IPS-15b (cell line): ENCODE results near the gene KRT36.

Experiments
- H3K27me3 ChIP-seq: one replicate; pipeline ENCODE4 v1.6.1; 2013; ENCODE audit warnings: low read length; ENCODE audit not compliant: control insufficient read depth, insufficient read depth
- H3K36me3 ChIP-seq: one replicate; pipeline ENCODE4 v1.6.1; 2013; ENCODE audit warnings: low read length; ENCODE audit not compliant: control insufficient read depth, insufficient read depth
- H3K4me1 ChIP-seq: one replicate; pipeline ENCODE4 v1.6.1; 2013; ENCODE audit warnings: mild to moderate bottlenecking, low read length; ENCODE audit not compliant: control insufficient read depth, insufficient read depth
- H3K4me3 ChIP-seq: one replicate; pipeline ENCODE4 v1.5.1; 2013; ENCODE audit warnings: low read depth, low read length
- H3K9ac ChIP-seq: one replicate; pipeline ENCODE4 v1.6.1; 2013; ENCODE audit warnings: low read depth, mild to moderate bottlenecking, low read length
- H3K9me3 ChIP-seq: one replicate; pipeline ENCODE4 v1.6.1; 2013; ENCODE audit warnings: mild to moderate bottlenecking, low read length; ENCODE audit not compliant: control insufficient read depth, insufficient read depth

The KRT36 gene

GRCh38 chr17:41489531-41489930, at the start of gene KRT36:
Gene KRT36 (minus strand): TSS chr17:41489910. CDS start chr17:41489864, 46 bp downstream.
- H3K4me1 ChIP-seq: no peaks in the 10 kb centered on the region
- no peaks in the 10 kb centered on the region for H3K9me3 ChIP-seq
- H3K27me3 ChIP-seq: peaks cover 5% of the 10 kb centered on the region
- H3K9ac ChIP-seq: no peak within 1 kb of the TSS
- H3K36me3 ChIP-seq: no peaks in the 10 kb centered on the region
- H3K4me3 ChIP-seq: no peak within 1 kb of the TSS

GRCh38 chr17:41539071-41539492, 49.4 kb upstream of the KRT36 start:
- Histone ChIP-seq H3K4me1 (peaks cover 8% of the 10 kb centered on the region), H3K27me3 (no peaks in the 10 kb centered on the region), H3K4me3 (no peak overlapping the region), H3K36me3 (no peaks in the 10 kb centered on the region), H3K9ac (no peak overlapping the region), H3K9me3 (no peaks in the 10 kb centered on the region)

GRCh38 chr17:41538565-41538991, 48.9 kb upstream of the KRT36 start:
- no peaks in the 10 kb centered on the region for H3K9me3 ChIP-seq
- H3K4me3 ChIP-seq: no peak overlapping the region
- H3K9ac ChIP-seq: no peak overlapping the region
- H3K27me3 ChIP-seq: no peaks in the 10 kb centered on the region
- H3K4me1 ChIP-seq: peaks cover 8% of the 10 kb centered on the region
- no peaks in the 10 kb centered on the region for H3K36me3 ChIP-seq

DNA sequence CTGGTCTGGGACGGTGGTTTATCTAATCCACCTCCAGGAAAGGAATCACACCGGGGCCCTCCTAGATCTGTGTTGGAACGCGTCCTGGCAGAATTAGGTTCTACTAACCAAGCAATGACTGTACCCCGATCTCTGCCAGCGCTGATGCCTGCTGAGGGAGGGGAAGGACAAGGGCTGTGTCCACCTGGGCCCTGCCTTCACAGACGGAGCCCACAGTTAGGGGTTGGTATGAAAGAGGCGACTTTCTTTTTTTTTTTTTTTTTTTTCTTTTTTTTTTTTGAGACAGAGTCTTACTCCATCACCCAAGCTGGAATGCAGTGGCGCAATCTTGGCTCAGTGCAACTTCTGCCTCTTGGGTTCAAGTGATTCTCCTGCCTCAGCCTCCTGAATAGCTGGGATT, 48.3 kb upstream of the KRT36 start:
- Histone ChIP-seq H3K4me3 (no peak overlapping the region), H3K4me1 (peaks cover 8% of the 10 kb centered on the region), H3K9ac (no peak overlapping the region), H3K36me3 (no peaks in the 10 kb centered on the region), H3K27me3 (no peaks in the 10 kb centered on the region), H3K9me3 (no peaks in the 10 kb centered on the region)

DNA sequence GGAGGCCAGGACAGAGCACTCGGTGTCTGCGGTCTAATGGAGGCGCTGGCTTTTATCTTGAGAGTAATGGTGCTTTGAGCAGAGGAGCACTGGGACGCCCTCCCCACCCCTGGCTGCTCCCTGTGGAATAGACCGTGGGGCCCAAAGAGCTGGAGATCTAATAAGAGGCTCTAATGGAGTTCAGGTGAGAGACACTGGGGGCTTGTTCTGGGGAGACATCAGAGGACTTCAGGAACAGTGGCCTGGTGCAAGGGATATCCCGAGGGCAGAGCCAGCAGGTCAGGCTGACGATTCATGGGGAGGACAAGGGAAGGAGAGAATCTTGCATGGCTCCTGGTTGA, 47.9 kb upstream of the KRT36 start:
- H3K4me1 ChIP-seq: peaks cover 8% of the 10 kb centered on the region
- no peaks in the 10 kb centered on the region for H3K36me3 ChIP-seq
- H3K9ac ChIP-seq: no peak overlapping the region
- no peaks in the 10 kb centered on the region for H3K9me3 ChIP-seq
- H3K27me3 ChIP-seq: no peaks in the 10 kb centered on the region
- H3K4me3 ChIP-seq: no peak overlapping the region

DNA sequence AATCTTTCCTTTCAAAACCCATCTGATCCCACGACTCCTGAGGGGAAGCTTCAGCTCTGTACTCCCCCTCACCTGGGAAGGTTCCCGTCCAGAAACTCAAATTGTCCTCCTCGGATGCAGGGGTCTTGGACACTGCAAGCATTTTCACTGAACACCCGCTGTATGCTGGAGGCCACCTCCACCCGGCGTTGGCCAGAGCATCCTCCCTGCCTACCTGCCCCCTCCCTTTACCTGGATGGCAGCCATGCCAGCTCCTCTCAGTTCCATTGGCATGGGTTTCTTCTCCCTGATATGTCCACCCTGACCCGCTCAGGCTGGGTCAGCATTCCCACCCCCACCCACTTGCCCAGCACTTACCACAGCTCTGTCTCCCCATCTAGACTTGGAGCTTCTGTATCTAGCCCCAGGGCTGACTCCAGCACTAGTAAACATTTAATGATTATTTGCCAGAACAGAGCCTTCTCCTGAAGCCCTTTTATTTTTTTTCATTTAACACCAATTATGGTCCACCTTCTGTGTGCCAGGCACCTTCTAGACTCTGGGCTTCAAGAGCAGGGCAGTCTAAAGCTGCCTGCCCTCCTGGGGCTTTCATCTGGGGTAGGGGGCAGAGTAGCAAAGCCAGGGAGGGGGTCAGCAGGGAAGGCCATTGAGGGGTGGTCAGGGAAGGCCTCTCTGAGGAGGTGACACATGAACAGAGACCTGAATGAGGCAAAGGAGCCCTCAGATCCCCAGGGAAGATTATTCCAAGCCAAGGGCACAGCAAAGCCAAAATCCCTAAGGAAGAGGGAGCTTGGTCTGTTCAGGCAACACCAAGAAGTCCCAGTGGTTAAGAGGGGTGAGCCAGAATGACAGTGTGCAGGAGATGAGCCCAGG, 47.3 kb upstream of the KRT36 start:
- no peak overlapping the region for H3K9ac ChIP-seq
- no peaks in the 10 kb centered on the region for H3K9me3 ChIP-seq
- no peaks in the 10 kb centered on the region for H3K27me3 ChIP-seq
- H3K36me3 ChIP-seq: no peaks in the 10 kb centered on the region
- H3K4me1 ChIP-seq: peaks cover 8% of the 10 kb centered on the region
- no peak overlapping the region for H3K4me3 ChIP-seq

- no peak overlapping the region for H3K9ac ChIP-seq
- H3K4me3 ChIP-seq: no peak overlapping the region
Observed at GRCh38 chr17:41535764-41536481, 46.2 kb upstream of the KRT36 start.

DNA sequence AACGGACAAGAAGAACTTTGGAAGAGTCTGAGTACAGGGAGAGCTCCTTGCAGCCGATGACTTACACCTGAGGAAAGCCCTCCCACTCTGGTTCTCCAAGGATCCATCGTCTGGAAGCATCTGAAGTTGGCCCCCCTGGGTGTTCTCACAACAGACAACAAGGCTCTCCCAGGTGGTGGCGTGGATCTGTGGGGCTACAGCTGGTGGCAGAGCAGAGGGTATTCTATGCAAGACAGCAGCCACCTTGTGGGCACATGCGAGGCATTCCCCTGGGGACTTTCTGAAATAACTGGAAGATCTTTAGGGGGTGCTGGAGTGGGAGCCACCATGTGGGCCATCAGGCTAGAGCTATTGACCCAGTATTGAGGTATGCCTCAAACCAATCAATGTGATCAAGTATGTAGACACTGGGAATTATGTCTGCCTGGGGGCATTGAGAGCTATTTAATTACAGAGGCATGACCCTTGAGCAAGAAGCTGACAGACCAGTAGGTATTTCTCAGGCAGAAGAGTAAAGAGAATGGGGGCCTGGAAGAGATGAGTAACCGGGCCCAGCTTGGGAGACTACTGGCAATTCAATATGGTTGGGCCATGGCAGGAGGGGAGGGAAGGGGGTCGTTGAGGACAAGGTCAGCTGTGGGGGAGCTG, 45.3 kb upstream of the KRT36 start:
- Histone ChIP-seq H3K9ac (no peak overlapping the region), H3K36me3 (no peaks in the 10 kb centered on the region), H3K27me3 (peaks cover 2% of the 10 kb centered on the region), H3K4me3 (no peak overlapping the region), H3K4me1 (peaks cover 8% of the 10 kb centered on the region), H3K9me3 (no peaks in the 10 kb centered on the region)

More at GRCh38 chr17:41535764-41536481, 46.2 kb upstream of the KRT36 start:
- Histone ChIP-seq H3K9me3 (no peaks in the 10 kb centered on the region), H3K36me3 (no peaks in the 10 kb centered on the region), H3K27me3 (peaks cover 2% of the 10 kb centered on the region), H3K4me1 (peaks cover 8% of the 10 kb centered on the region)

- Histone ChIP-seq H3K4me3 (no peak overlapping the region), H3K36me3 (no peaks in the 10 kb centered on the region), H3K9ac (no peak overlapping the region), H3K27me3 (peaks cover 2% of the 10 kb centered on the region), H3K9me3 (no peaks in the 10 kb centered on the region), H3K4me1 (peaks cover 7% of the 10 kb centered on the region)
Observed at GRCh38 chr17:41533613-41534012, 43.9 kb upstream of the KRT36 start.

- H3K9ac ChIP-seq: no peak overlapping the region
- H3K4me1 ChIP-seq: peaks cover 7% of the 10 kb centered on the region
- H3K4me3 ChIP-seq: no peak overlapping the region
- H3K27me3 ChIP-seq: peaks cover 2% of the 10 kb centered on the region
- H3K9me3 ChIP-seq: no peaks in the 10 kb centered on the region
- H3K36me3 ChIP-seq: no peaks in the 10 kb centered on the region
Observed at GRCh38 chr17:41532947-41533570, 43.3 kb upstream of the KRT36 start.

- Histone ChIP-seq H3K4me3 (no peak overlapping the region), H3K36me3 (no peaks in the 10 kb centered on the region), H3K4me1 (peaks cover 7% of the 10 kb centered on the region), H3K9me3 (no peaks in the 10 kb centered on the region), H3K9ac (no peak overlapping the region), H3K27me3 (peaks cover 2% of the 10 kb centered on the region)
Observed at GRCh38 chr17:41531993-41532392, 42.3 kb upstream of the KRT36 start.
